ENCODE results near the gene TBKBP1.

- TF ChIP-seq EZH2 (IDR thresholded peaks at IDR 0.05; ENCODE audit: borderline replicate concordance, low read depth, low read length, severe bottlenecking): no peak
- no peak for TF ChIP-seq CTCF (IDR thresholded peaks at IDR 0.05; ENCODE audit: borderline replicate concordance, extremely low read depth, low read length, poor library complexity, severe bottlenecking)
These were observed 42.3 kb upstream of the TBKBP1 start for GRCh38 chr17:47651704-47652103.
